Measurements from ENCODE around the gene C19orf12.

DNA sequence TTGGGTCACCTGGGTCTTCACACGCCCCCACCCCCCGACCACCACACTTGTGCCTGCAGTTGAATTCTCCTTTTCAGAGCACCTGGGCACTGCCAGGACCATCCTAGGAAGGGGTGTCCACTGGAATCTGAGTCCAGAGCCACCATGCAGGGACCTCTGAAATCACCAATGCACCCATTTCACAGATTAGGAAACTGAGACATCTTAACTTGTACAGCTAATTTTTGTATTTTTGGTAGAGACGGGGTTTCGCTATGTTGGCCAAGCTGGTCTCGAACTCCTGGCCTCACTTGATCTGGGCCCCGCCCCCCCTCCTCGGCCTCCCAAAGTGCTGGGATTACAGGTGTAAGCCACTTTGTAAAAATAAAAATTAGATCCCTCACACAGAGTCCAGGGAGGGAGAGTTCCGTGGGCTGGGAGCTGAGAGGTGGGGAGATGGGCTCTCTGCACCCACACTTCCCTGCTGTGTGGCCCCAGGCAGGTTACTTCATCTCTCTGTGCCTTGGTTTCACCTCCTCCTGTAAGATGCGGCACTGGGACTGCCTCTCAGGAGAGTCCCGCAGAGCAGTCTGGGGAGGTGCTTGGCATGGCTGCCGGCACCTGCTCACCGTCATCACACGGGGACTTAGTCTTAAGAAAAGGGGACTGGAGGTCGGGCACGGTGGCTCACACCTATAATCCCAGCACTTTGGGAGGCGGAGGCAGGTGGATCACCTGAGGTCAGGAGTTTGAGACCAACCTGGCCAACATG is 45.9 kb upstream of the C19orf12 start:
- TF ChIP-seq, protein P1, sequence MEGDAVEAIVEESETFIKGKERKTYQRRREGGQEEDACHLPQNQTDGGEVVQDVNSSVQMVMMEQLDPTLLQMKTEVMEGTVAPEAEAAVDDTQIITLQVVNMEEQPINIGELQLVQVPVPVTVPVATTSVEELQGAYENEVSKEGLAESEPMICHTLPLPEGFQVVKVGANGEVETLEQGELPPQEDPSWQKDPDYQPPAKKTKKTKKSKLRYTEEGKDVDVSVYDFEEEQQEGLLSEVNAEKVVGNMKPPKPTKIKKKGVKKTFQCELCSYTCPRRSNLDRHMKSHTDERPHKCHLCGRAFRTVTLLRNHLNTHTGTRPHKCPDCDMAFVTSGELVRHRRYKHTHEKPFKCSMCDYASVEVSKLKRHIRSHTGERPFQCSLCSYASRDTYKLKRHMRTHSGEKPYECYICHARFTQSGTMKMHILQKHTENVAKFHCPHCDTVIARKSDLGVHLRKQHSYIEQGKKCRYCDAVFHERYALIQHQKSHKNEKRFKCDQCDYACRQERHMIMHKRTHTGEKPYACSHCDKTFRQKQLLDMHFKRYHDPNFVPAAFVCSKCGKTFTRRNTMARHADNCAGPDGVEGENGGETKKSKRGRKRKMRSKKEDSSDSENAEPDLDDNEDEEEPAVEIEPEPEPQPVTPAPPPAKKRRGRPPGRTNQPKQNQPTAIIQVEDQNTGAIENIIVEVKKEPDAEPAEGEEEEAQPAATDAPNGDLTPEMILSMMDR (IDR thresholded peaks at IDR 0.05; ENCODE audit: low read length): no peak
- TF ChIP-seq EZH2 (IDR thresholded peaks at IDR 0.05; ENCODE audit: borderline replicate concordance, low read length): no peak

Data from OCI-LY1 (cell line).